Measurements from ENCODE around the gene PHEX. TPM values are rescaled to one million over a fixed set of nuclear protein-coding genes. Genes with fewer than 3 reads are reported as not detected.

PHEX gene
- total RNA-seq, 2 donors from 2014 or later, result not detected

DNA sequence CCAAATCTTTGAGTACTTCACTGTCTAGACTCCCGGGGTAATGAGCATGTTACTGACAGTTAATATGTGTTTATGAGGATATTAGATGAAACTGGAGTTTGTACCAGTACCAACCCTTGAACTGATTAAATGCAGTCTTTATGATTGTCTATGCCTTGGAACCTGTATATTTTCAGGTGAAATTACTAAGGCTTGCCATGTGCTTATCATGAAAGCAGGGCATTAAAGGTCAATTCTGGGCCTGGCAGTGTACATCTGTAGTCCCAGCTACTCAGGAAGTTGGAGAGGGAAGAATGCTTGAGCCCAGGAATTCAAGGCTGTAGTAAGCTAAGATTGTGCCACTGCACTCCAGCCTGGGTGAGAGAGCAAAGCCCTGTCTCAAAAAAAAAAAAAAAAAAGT is 27.6 kb downstream of the PHEX start:
- Histone ChIP-seq H3K9me3 (no peaks in the 10 kb centered on the region), H3K4me3 (no peak overlapping the region), H3K36me3 (no peaks in the 10 kb centered on the region), H3K4me1 (no peaks in the 10 kb centered on the region), H3K27me3 (no peaks in the 10 kb centered on the region), H3K27ac (no peak overlapping the region)
- no peak for TF ChIP-seq CTCF (IDR thresholded peaks at IDR 0.05)
- no peak for DNase-seq (ENCODE audit: low spot score)

DNA sequence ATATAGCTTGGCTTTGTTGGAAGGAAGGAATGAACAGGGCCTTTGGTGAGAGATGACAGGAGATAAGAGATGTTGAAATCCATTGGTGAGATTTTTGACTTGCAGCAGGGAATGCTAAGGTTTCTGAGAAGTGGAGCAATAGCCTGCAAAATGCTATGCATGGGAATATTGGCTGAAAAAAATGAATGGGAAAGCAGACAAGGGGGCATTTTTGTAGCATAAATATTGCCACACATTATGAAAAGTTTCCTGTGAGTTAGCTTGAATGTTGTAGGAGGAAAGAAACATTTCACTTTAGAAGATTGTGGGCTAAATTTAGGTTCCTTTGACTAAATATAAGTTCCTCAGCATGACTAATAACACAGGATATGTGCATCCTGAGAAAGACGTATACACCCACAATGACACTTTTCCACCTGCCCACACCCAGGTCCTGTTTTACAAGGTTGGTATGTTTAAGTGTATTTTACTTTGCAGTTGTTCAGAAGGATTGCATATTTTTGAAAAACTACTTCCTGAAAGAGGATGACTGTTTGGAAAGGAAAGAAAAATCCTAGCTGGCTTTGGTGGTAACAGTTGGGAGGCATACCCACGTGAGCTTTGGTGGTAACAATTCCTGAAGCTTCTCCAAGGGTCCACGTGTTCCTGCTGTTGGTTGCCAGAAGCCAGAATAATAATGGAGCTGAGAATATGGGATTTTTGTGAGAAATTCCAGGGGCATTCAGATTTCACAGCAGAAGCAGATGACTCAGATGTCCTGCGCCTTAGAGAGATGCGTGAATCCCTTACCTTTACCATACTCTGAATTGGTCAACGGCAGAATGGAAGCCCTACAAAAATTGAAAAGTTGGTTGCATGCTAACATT is 28.5 kb downstream of the PHEX start:
- Histone ChIP-seq H3K36me3 (no peaks in the 10 kb centered on the region), H3K27ac (no peak overlapping the region), H3K27me3 (no peaks in the 10 kb centered on the region), H3K4me3 (no peak overlapping the region), H3K9me3 (no peaks in the 10 kb centered on the region), H3K4me1 (no peaks in the 10 kb centered on the region)
- TF ChIP-seq CTCF (IDR thresholded peaks at IDR 0.05), result no peak
- DNase-seq (ENCODE audit: low spot score), result no peak

- no peak overlapping the region for H3K27ac ChIP-seq
- no peaks in the 10 kb centered on the region for H3K36me3 ChIP-seq
- no peaks in the 10 kb centered on the region for H3K4me1 ChIP-seq
- H3K4me3 ChIP-seq, result no peak overlapping the region
- DNase-seq (ENCODE audit: low spot score), result no peak
- H3K9me3 ChIP-seq, result no peaks in the 10 kb centered on the region
- H3K27me3 ChIP-seq, result no peaks in the 10 kb centered on the region
- TF ChIP-seq CTCF (IDR thresholded peaks at IDR 0.05), result no peak
Measured at GRCh38 chrX:22063284-22063683, 31.2 kb downstream of the PHEX start.

- H3K9me3 ChIP-seq, result no peaks in the 10 kb centered on the region
- H3K4me1 ChIP-seq, result no peaks in the 10 kb centered on the region
- H3K36me3 ChIP-seq, result no peaks in the 10 kb centered on the region
- H3K27ac ChIP-seq, result no peak overlapping the region
- no peak for TF ChIP-seq CTCF (IDR thresholded peaks at IDR 0.05)
- DNase-seq (ENCODE audit: low spot score), result no peak
- H3K27me3 ChIP-seq, result no peaks in the 10 kb centered on the region
- no peak overlapping the region for H3K4me3 ChIP-seq
Measured at GRCh38 chrX:22069586-22069985, 37.5 kb downstream of the PHEX start.

DNA sequence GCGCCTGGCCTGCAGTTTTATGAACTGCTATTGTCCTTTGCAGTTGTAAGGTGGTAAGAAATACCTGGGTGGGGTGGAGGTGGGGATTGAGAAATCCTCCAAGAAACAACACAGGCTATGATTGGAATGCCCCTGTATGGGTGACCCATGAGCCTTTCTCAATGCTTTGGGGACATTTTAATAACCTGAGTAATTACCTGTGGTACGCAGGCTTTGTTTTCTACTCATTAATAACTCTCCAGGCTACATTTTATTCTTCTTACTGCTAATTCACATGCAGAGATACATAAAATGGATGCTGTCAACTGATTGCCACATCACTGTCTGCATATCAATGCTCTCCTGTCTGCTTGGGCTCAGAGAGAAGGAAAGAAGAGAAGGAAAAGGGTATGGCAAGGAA is 41.8 kb downstream of the PHEX start:
- Histone ChIP-seq H3K27me3 (no peaks in the 10 kb centered on the region), H3K4me3 (no peak overlapping the region), H3K9me3 (no peaks in the 10 kb centered on the region), H3K36me3 (no peaks in the 10 kb centered on the region), H3K4me1 (no peaks in the 10 kb centered on the region), H3K27ac (no peak overlapping the region)
- TF ChIP-seq CTCF (IDR thresholded peaks at IDR 0.05), result no peak
- no peak for DNase-seq (ENCODE audit: low spot score)

DNA sequence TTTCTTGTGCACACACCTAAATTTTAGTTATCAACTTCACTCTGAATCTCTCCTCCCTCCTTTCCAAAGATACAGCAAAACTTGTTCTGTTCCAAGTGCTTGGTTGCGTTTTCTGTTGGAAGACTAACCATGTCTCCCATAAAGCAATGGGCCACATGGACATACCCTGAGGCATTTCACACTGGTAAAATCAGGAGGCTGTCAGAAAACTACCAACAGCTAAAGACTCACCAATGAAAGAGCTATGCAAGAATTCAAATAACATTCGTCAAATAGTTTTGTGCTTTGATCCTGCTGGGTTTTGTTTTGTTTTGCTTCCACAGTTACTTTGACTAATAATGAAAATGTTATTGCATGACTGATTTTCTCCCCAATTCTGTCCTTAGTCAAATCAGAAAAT is 46.0 kb downstream of the PHEX start:
- no peak for TF ChIP-seq CTCF (IDR thresholded peaks at IDR 0.05)
- Histone ChIP-seq H3K9me3 (no peaks in the 10 kb centered on the region), H3K27ac (no peak overlapping the region), H3K27me3 (no peaks in the 10 kb centered on the region), H3K4me1 (no peaks in the 10 kb centered on the region), H3K4me3 (no peak overlapping the region), H3K36me3 (no peaks in the 10 kb centered on the region)
- no peak for DNase-seq (ENCODE audit: low spot score)

Measured in right atrium auricular region (tissue), 2 donors.